ENCODE measurements around the gene ITPR3.

- no peak for TF ChIP-seq CTCF (IDR thresholded peaks at IDR 0.05)
- no peak for TF ChIP-seq POLR2A (IDR thresholded peaks at IDR 0.05)
Observed at GRCh38 chr6:33633462-33634158, 12.5 kb downstream of the ITPR3 start.

All from lower leg skin (tissue), 3 donors.